NB4 (cell line): ENCODE results near the gene COL26A1.

Experiments used
- CTCF ChIP-seq: IDR thresholded peaks from one replicate; pipeline ENCODE4 v1.5.1; 2012; ENCODE audit warnings: low read depth, low read length
- MYC ChIP-seq: IDR thresholded peaks from 2 replicates; pipeline ENCODE4 v1.6.1; 2011; ENCODE audit warnings: low read depth, low read length
- POLR2A ChIP-seq: IDR thresholded peaks from 2 replicates; pipeline ENCODE4 v1.6.1; 2011; ENCODE audit warnings: mild to moderate bottlenecking; ENCODE audit not compliant: insufficient read length; ENCODE audit errors: extremely low read depth

GRCh38 chr7:101511965-101512364 lies 149.3 kb downstream of the COL26A1 start:
- no peak for TF ChIP-seq CTCF
- TF ChIP-seq POLR2A, result no peak
- TF ChIP-seq MYC, result no peak
